GM21576 (cell line): ENCODE data around the gene SMYD5.
"Not testable (repeated sequence)": the region's sequence is repeated elsewhere in the genome, so short reads cannot be mapped to it uniquely, and the experiment has no call there.

ENCODE experiments used
- ATAC-seq: cut with Tn5 transposase; IDR thresholded peaks from one replicate; pipeline ENCODE4 v1.9.1; 2021; ENCODE audit warnings: mild to moderate bottlenecking, moderate library complexity; ENCODE audit not compliant: unreplicated experiment

SMYD5 gene

DNA sequence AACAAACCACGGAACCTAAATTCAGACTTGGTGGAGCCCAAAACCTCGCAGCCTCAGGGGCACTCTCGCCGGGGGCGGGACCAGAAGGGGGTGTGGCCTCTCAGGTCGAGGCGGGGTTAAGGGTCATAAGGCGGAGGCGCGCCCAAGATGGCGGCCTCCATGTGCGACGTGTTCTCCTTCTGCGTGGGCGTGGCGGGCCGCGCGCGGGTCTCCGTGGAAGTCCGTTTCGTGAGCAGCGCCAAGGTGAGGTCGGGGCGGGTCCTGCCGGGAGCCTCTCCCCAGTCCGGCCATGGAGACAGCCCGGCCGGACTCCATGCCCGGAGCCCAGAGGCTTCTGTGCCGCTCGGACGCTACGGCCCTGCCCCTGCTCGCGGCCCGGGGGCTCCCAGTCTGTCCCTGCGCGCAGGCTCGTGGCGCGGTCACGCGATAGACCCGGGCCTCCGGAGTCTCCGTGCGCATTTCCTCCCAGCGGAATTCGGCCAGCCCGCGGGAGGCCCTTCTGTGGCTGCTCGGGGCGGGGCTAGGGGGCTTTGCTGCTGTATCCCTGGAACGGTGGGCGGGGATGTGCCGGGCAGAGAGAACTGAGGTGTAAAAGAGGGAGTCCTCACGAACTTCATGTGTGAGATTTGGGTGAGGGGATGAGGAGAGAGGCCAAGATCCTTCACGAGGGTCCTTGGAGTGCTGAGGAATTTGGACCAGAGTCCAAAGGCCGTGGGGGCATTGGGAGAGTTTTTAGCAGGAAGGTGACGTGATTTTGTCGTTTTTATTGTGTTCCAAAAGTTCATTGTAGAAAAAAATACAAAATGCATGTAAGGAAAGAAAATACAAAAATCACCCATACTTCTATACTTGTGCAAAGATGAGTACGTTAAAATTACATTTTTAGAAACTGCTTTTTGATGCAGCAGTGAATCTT is at the start of gene SMYD5:
TSS of gene SMYD5 (plus strand) at position 126 of the 916 bp plus-strand sequence. CDS start at position 148, 22 bp downstream.
- peak; percentile 92 for ATAC-seq

DNA sequence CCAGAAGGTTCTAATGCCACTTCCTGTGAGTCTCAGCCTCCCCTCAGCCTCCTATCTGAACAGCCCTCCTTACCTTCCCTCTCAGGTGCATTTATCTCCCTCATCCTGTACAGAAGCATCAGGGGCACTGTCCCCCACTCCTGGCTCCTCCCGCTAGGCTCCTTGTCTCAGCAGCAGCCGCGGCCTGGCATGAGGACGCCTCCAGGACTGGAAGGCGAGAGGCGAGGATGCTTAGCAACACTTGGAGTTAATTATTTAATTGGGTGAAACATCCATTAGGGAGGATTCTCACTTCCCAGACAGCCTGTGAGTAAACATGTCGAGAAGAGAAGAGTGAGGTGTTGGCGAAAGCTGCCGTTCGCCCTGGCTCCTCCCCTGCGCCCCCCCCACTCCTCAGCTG is 48.1 kb upstream of the SMYD5 start:
- ATAC-seq: not testable (repeated sequence)

DNA sequence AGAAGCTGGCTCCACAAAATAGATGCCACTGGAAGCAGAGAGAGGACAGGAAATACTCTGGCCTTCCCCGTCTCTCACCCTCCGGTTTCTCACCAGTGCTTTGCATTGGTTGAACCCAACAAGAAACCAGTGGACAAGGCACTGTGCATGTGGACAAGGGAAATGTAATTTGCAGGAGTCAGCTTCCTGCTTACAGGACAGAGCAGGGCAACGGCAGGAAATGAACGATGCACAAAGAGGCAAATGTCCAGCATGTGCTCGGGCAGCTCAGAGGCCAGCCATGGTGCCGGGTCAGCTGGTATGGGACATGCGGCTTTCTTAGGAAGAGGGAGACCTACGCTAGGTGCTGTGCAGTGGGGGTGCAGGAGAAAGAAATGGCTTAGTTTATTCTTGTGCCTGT is 47.2 kb upstream of the SMYD5 start:
- ATAC-seq: not testable (repeated sequence)

DNA sequence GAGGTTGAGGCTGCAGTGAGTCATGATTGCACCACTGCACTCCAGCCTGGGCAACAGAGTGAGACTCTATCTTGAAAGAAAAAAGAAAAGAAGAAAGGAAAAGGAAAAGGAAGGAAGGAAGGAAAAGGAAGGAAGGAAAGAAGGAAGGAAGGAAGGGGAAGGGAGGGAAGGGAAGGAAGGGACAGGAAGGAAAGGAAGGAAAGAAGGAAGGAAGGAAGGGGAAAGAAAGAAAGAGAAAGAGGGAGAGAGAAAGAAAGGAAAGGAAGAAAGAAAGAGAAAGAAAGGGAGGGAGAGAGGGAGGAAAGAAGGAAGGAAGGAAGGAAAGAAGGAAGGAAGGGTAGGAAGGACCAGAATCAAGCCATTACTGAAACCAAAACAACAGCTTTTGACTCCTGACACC is 45.7 kb upstream of the SMYD5 start:
- ATAC-seq: not testable (repeated sequence)

DNA sequence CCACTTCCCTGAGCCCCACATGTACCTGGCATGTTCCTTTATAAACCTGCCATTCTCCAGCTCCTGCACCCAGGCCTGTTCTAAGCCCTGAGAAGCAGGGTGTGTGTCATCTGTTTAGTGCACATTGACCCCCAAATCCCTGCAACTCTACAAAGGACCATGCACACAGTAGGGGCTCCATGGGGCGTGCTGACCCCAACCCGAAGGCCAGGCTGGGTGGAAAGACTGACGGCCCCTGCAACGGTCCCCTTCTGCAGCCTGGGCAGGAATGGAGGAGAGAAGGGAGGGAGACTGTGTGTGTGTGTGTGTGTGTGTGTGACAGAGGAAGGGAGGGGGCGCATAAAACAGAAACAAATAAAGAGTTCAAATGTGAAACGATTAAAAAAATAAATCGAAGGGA is 43.7 kb upstream of the SMYD5 start:
- not testable (repeated sequence) for ATAC-seq

DNA sequence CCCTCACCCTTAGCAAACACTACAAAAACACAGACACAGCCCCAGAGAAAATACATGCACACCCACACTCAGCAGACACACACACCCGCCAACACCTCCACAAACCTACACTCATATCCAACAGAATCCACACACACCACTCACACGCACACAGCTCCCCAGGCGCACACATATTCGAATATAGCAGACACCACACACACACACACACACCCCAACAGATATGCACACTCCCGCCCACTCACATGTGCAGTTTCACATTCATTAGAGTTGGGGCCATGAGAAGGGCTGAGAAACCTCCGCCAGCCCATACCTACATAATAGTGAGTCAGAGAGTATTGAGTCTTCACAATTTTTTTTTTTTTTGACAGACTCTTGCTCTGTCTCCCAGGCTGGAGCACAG is 41.1 kb upstream of the SMYD5 start:
- peak; percentile 34 for ATAC-seq

DNA sequence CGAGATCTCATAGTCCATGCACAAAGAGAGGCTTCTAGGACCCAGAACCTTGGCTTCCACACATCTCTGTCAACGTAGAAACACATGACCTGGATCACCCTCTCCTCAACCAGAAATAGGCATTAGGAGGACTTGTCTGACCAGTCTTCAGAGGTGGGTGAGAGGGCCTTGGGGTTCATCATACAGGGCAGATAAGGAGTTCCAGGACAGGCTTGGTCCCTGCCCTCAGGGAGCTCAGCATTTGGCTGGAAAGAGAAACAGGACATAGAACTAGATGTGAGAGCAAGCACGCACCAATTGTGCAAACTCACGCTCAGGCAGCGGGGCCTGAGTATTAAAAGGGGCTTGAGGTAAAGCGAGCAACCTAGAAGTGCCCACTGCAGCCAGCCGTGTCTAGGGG is 40.3 kb upstream of the SMYD5 start:
- ATAC-seq: no peak

DNA sequence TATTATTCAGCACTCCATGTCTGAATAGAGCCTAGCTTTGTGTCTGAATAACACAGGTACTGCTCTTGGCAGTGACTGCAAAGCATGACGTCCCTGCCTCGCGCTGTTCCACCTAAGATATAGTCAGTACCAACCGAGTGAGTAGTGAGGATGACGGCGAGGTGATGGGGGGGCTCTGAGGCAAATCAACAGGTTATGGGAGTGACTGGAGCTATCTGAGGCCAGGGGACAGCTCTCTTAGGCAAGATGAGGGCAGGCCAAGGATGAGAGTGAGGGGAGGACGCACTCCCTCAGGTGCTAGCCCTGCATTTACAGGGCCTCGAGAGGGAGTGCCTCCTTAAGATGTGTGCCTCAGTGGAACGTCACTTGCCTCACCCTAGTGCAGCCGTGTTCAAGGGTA is 39.8 kb upstream of the SMYD5 start:
- no peak for ATAC-seq

DNA sequence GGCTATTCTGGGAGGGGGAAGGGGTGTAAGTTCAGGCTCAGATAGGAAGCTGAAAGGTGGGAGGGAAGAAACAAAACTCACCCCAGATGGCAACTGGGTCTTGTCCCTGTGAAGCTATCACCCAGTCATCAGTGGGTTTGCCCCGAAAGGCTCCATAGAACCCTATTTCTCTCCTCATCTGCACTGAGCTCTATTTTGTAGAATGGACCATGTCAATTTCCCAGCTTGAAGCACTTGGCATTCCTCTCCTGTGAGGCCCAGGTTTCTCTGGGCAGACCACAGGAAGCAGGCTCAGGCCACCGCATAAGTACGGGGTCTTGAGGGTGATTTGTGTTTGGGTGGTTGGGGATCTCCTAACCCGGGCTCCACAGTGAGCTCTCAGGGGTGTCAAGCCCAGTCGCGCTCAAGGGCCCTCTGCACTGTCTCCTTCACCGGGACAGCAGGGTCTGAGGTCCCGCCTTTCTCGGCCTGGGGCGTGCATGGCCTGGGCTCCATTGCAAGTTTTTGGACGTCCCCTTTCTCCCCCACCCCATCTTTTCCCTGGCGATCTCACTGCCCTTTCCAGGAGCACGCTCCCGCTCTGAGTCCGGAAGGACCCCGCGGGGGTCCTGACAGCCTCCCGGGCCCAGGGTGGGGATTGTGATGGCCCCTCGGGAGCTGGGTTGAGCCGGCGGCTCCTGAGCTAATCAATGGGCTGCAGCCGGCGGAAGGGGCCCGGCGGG is 38.9 kb upstream of the SMYD5 start:
- no peak for ATAC-seq

DNA sequence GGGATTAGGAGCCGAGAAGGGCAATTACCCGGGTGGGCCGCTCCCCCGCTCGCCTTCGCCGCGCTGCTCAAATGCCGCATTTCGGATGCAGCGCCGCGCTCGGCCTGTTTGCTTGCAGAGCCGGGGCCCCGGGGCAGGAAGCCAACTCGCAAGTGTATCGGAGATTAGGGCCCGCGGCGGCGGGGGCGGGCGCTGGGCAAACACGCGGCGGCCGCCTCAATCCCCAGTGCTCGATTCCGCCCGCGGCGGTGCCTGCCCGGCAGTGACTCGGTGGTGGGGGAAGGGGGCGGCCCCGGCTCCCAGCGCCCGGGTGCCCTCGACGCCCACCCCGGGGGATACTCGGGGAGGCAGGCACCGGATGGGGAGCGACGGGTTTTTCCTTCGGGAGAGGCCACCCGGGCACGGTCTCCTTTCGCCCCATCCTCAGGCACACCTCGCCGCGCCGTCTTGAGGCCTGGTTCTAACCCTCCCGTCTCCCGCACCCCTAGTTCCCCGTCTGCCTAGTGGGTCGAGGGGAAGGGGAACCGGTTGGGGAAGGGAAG is 38.3 kb upstream of the SMYD5 start:
- no peak for ATAC-seq

DNA sequence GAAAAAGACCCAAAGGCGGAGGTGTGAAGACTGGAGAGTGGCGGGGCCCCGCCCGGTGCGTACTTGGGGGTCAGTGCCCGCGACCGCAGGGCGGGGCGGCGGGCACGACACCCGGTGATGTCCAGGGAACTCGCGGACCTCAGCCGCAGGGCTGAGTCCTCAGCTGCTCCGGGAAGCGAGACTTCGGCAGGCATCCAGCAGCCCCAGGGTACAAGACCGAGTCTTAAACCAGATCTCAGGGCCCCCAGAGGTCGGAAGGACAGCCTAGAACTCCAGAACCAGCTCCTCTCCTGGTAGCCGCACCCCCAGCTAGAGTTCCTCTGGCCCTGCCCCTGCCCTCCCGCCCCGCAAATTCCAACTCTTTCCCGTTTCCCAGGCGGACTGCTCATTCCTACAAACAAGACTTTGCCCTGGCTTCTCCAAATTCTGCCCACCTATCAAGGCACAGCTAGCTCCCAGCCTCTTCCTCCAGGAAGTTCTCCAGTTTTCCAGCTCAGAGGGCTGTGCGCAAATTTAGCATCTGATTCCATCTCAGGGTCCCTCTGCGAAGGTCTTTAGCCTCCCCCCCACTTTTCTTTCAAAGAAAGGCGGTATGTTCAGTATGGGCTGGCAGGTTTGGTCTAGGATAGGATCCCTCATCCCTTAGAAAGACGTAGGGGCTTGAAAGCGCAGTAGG is 37.7 kb upstream of the SMYD5 start:
- no peak for ATAC-seq

DNA sequence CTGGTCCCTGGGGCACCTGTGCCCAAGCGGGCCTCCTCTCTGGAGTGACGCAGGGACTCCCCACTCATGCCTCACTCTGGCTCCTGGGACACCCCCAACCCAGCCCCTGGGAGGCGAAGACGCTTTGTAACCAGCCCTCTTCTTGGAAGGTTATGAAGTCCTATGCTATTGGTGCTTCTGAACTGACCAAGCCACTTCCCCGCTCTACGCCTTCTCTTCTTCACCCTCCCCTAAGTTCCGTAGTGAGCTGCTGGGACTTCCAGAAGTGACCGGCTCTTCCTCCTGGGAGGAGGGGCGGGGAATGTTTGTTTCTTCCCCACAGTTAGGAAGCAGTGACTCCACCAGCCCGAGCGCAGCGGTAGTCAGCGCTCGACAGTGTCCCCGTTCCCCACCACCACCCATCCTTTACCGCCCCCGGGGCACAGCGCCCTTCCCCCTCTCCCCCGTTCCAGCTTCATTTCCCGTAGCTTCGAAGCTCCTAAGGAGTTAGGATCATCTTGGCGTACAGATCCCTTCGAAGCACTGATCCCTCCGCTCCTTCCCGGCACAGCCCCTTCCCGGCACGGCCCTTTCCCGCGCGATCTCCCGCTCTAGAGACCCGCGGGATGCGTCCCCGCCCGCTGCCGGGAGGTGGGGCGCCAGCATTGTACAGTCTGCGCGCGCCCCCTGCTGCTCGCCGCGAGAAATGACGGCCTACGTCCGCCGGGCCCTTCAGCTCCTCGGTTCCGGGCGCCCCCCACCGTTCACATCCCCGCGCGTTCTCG is 37.0 kb upstream of the SMYD5 start:
- ATAC-seq: peak; percentile 83

DNA sequence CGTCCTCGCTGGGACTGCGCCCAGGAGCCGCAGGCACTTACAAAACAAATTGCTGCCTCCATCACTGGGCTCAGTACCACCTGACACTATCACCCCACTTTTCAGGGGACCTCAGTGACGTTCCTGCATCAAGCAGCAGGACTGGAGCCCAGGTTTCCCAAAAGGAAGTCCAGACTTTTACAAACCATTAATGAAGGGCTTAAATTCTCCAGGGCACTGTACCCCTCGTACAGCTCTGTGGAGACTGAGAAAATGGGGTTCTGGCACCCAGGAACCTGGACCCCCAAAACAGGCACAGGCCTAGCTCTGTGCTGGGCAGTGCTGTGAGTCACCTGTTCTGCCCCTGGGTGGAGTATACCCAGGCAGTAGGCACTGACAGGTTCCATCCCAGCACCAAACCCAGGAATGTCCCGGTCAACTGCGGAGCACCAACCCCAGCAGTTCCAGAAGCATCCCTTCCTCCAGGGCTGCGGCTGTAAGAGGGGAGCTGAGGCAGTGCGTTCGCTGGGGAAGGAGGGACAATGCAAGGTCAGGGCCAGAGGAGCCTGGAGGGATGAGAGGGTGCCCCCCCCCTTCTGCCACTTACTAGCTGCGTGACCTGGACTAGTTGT is 36.3 kb upstream of the SMYD5 start:
- ATAC-seq: no peak

DNA sequence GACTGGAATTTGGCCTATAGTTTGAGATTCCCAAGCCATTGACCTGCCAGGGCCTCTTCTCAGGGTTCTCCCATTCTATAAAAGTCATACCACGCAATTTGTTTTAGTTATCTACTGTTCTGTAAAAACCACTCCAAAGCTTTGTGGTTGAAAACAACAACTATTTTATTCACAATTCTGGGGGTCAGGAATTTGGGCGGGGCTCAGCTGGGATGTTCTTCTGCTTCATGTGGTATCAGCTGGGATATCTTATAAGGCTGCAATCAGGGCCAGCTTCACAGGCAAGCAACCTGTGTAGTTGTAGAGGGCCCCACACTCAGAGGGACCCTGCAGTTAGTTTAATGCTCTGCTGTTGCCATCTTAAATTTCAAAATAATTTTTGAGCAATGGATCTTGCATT is 28.1 kb upstream of the SMYD5 start:
- ATAC-seq: no peak

DNA sequence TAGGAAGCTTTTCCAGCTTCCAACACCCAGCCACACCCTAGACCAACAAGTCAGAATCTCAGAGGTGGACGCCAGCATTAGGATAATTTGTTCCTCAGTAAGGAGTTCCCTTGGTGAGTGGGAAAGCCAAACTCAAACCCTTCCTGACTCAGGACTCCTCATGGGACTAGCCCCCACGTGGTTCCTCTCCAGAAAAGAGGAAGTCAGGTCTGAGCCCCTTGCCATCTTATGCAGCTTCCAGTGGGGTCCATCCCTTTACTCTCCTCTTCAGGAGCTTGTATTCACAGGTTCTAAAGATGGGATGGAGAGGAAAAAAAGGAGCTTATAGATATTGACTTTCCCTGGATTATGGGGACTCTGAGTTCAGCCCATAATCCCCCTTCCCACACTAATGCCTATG is 26.5 kb upstream of the SMYD5 start:
- no peak for ATAC-seq

DNA sequence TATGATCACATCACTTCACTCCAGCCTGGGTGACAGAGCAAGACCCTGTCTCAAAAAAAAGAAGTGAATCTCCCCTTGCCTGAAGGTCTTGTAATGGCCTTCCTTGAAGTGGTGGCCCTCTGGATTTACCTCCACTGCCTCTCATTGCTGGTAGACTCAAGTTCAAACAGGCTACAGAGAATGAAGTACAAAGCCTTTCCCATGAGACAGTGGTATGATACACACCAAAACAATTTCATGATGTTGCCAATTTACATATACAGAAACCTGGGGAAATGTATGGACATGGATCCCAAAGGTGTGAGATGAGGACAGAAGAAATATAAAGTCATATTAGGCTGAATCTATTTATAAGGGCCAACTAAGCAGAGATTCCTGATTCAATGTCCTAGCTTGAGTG is 16.5 kb upstream of the SMYD5 start:
- ATAC-seq: no peak

DNA sequence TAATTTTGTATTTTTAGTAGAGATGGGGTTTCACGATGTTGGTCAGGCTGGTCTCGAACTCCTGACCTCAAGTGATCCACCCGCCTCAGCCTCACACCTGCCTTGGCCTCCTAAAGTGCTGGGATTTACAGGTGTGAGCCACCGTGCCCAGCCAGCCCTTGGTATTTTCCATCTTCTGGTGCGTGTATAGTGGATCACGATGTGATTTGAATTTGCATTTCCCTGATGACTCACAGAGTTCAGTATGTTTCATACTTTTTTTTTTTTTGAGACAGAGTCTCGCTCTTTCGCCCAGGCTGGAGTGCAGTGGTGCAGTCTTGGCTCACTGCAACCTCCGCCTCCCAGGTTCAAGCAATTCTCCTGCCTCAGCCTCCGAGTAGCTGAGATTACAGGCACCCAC is 13.8 kb upstream of the SMYD5 start:
- not testable (repeated sequence) for ATAC-seq

DNA sequence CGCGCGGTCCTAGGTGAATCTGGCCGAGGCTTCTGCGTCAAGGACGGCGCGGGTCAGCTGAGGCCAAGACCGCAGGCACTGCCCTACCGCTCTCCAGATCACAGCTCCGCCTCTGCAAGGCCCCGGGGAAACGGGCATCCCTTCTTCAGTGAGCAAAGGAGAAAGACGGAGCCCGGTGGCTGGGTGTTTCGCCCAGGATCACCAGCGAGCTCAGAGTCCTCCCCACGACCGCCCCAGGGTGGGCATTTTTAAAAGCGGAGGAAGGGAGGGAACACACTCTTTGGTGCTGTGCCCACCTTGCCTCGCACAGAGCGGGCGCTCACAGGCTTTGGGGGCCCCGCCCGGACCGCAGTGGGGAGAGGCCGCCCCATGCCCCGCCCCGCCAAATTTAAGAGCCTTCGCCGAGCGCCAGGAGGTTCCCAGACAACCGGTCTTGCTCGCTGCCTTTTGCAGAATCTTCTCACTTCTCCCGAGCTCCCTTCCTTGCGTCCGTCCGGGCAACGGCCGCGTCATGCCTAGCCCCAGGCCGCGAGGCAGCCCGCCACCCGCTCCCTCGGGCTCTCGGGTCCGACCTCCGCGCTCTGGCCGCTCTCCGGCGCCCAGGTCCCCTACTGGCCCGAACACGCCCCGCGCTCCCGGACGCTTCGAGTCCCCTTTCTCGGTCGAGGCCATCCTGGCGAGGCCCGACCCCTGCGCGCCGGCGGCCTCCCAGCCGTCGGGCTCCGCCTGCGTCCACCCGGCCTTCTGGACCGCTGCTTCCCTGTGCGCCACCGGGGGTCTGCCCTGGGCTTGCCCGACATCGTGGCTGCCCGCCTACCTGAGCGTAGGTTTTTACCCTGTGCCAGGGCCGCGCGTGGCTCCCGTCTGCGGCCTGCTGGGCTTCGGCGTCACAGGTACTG is 11.6 kb upstream of the SMYD5 start, which contains the start of gene NOTO:
TSS of gene NOTO (plus strand) at position 419 of the 899 bp plus-strand sequence. CDS start at position 512, 93 bp downstream.
- ATAC-seq: no peak
